ENCODE data around the gene LSM3. TPM values are rescaled to one million over a fixed set of nuclear protein-coding genes. Genes with fewer than 3 reads are reported as not detected.

Gene LSM3
- total RNA-seq, 1 donor, result 5.1 TPM

- Histone ChIP-seq H3K4me1 (ENCODE audit: insufficient read depth, low read length) (peaks cover 9% of the 10 kb centered on the region), H3K36me3 (ENCODE audit: insufficient read depth, low read length) (peaks cover 33% of the 10 kb centered on the region), H3K27me3 (ENCODE audit: insufficient read depth, low read length) (no peaks in the 10 kb centered on the region), H3K4me2 (ENCODE audit: insufficient read depth, low read length) (no peak overlapping the region), H3K79me2 (ENCODE audit: insufficient read depth, low read length) (peaks cover 38% of the 10 kb centered on the region), H3K9me3 (ENCODE audit: low read depth, low read length) (no peaks in the 10 kb centered on the region), H2AFZ (ENCODE audit: low read length) (no peak overlapping the region), H3K4me3 (ENCODE audit: insufficient read depth, low read length) (no peak overlapping the region), H4K20me1 (ENCODE audit: insufficient read depth, low read length) (no peaks in the 10 kb centered on the region), H3K27ac (ENCODE audit: low read depth, low read length) (no peak overlapping the region)
- no peak for TF ChIP-seq CTCF (IDR thresholded peaks at IDR 0.05; ENCODE audit: extremely low read depth, low read depth, low read length)
- no peak for DNase-seq (ENCODE audit: insufficient read length, low spot score, missing footprints)
Observed at GRCh38 chr3:14183015-14183577, 4.5 kb downstream of the LSM3 start.

DNA sequence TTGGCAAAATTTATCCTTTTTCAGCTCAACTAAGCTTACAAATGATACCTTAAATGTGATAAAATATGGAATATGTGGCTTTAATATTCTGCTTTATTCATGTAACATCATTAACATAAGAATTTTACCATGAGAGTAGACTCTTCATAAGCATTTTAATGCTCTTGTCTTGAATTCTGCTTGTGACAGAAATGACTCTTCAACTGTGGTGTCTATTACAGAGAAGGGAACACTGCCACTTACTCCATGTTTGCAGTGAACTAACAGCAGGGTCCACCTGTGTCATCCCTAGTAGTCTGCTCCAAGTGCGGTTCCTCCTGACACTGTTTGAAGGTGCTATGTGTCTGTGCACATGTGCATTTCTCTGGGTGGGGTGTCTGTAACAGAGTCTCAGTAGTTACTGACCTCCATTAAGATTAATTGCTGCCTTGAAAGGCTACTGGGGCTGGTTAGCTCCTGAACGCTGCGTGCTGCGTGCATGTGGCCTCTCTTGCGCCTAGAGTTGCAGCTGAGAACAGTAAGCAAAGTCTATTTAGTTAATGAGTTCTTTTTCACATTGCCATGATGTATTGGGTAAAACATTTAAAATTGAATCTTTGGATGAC is 8.3 kb downstream of the LSM3 start:
- Histone ChIP-seq H3K27ac (ENCODE audit: low read depth, low read length) (no peak overlapping the region), H2AFZ (ENCODE audit: low read length) (no peak overlapping the region), H3K4me1 (ENCODE audit: insufficient read depth, low read length) (no peaks in the 10 kb centered on the region), H3K79me2 (ENCODE audit: insufficient read depth, low read length) (peaks cover 22% of the 10 kb centered on the region), H3K9me3 (ENCODE audit: low read depth, low read length) (no peaks in the 10 kb centered on the region), H3K4me2 (ENCODE audit: insufficient read depth, low read length) (no peak overlapping the region), H4K20me1 (ENCODE audit: insufficient read depth, low read length) (no peaks in the 10 kb centered on the region), H3K36me3 (ENCODE audit: insufficient read depth, low read length) (peaks cover 24% of the 10 kb centered on the region), H3K4me3 (ENCODE audit: insufficient read depth, low read length) (no peak overlapping the region), H3K27me3 (ENCODE audit: insufficient read depth, low read length) (no peaks in the 10 kb centered on the region)
- no peak for DNase-seq (ENCODE audit: insufficient read length, low spot score, missing footprints)
- TF ChIP-seq CTCF (IDR thresholded peaks at IDR 0.05; ENCODE audit: extremely low read depth, low read depth, low read length), result no peak

DNA sequence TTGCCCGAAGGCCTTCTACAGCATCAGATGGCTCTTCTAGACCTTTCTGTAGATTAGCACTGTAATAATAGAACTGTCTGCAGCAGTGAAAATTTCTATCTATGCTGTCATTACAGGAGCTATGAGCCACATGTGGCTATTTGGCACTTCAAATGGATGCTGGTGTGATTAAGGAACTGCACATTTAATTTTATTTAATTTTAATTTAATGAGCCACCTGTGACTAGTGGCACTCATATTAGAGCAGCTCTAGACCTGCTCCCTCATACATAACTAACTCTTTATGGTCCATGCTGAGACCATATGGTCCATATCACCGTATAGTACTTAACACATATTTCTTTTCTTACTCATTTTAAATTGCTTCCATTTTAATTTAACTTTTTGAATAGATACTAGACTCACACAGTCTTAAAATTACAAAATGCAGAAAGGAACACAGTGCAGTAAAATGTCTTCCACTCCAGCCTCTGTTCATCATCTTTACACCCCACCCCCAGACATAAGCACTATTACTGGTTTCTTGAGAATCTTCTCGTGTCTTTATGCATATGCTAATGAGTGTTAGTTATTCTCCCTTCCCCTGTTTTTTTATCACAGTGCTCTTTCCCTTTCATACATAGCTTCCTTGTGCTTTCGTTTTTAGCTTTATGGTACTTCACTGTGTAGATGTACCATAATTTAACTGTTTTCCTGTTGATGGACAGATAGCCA is 9.6 kb downstream of the LSM3 start:
- no peak overlapping the region for H3K4me2 ChIP-seq (ENCODE audit: insufficient read depth, low read length)
- no peak overlapping the region for H3K27ac ChIP-seq (ENCODE audit: low read depth, low read length)
- TF ChIP-seq CTCF (IDR thresholded peaks at IDR 0.05; ENCODE audit: extremely low read depth, low read depth, low read length), result no peak
- H4K20me1 ChIP-seq (ENCODE audit: insufficient read depth, low read length), result no peaks in the 10 kb centered on the region
- no peak for DNase-seq (ENCODE audit: insufficient read length, low spot score, missing footprints)
- no peaks in the 10 kb centered on the region for H3K4me1 ChIP-seq (ENCODE audit: insufficient read depth, low read length)
- H3K9me3 ChIP-seq (ENCODE audit: low read depth, low read length), result no peaks in the 10 kb centered on the region
- H2AFZ ChIP-seq (ENCODE audit: low read length), result no peak overlapping the region
- H3K36me3 ChIP-seq (ENCODE audit: insufficient read depth, low read length), result peaks cover 19% of the 10 kb centered on the region
- H3K27me3 ChIP-seq (ENCODE audit: insufficient read depth, low read length), result no peaks in the 10 kb centered on the region
- H3K4me3 ChIP-seq (ENCODE audit: insufficient read depth, low read length), result no peak overlapping the region
- H3K79me2 ChIP-seq (ENCODE audit: insufficient read depth, low read length), result peaks cover 26% of the 10 kb centered on the region

- Histone ChIP-seq H3K9me3 (ENCODE audit: low read depth, low read length) (no peaks in the 10 kb centered on the region), H3K79me2 (ENCODE audit: insufficient read depth, low read length) (peaks cover 19% of the 10 kb centered on the region), H4K20me1 (ENCODE audit: insufficient read depth, low read length) (no peaks in the 10 kb centered on the region), H3K4me1 (ENCODE audit: insufficient read depth, low read length) (no peaks in the 10 kb centered on the region), H3K36me3 (ENCODE audit: insufficient read depth, low read length) (peaks cover 14% of the 10 kb centered on the region), H2AFZ (ENCODE audit: low read length) (no peak overlapping the region), H3K27me3 (ENCODE audit: insufficient read depth, low read length) (no peaks in the 10 kb centered on the region), H3K4me3 (ENCODE audit: insufficient read depth, low read length) (no peak overlapping the region), H3K27ac (ENCODE audit: low read depth, low read length) (no peak overlapping the region), H3K4me2 (ENCODE audit: insufficient read depth, low read length) (no peak overlapping the region)
- TF ChIP-seq CTCF (IDR thresholded peaks at IDR 0.05; ENCODE audit: extremely low read depth, low read depth, low read length), result no peak
- no peak for DNase-seq (ENCODE audit: insufficient read length, low spot score, missing footprints)
Observed at GRCh38 chr3:14194865-14195264, 16.2 kb downstream of the LSM3 start.

Measured in osteoblast (primary cell).